DOHH2 (cell line): ENCODE data around the gene ATL2.
"Not testable (repeated sequence)": the region's sequence is repeated elsewhere in the genome, so short reads cannot be mapped to it uniquely, and the experiment has no call there.

Experiments used
- H3F3A ChIP-seq: fragments of 200-600 bp; sonication (generic), shearing (Covaris generic); 2 replicates; pipeline ENCODE4 v1.6.0; 2016; ENCODE audit warnings: antibody characterized with exemption, mild to moderate bottlenecking; ENCODE audit not compliant: control insufficient read depth, insufficient read depth
- H3K27ac ChIP-seq: fragments of 200-600 bp; sonication (generic); 2 replicates; pipeline ENCODE4 v1.5.1; 2014; ENCODE audit warnings: low read depth, mild to moderate bottlenecking, low read length, moderate library complexity
- H3K27me3 ChIP-seq: fragments of 200-600 bp; sonication (generic); 2 replicates; pipeline ENCODE4 v1.6.1; 2014; ENCODE audit warnings: mild to moderate bottlenecking, low read length, mixed read lengths; ENCODE audit not compliant: control insufficient read depth
- H3K36me3 ChIP-seq: fragments of 200-600 bp; sonication (generic); 2 replicates; pipeline ENCODE4 v1.6.1; 2014; ENCODE audit warnings: mild to moderate bottlenecking, low read length, moderate library complexity, mixed read lengths; ENCODE audit not compliant: control insufficient read depth
- H3K4me1 ChIP-seq: fragments of 200-600 bp; sonication (generic); 2 replicates; pipeline ENCODE4 v1.6.1; 2014; ENCODE audit warnings: mild to moderate bottlenecking, low read length, mixed read lengths; ENCODE audit not compliant: control insufficient read depth
- H3K4me2 ChIP-seq: fragments of 200-600 bp; sonication (generic); 2 replicates; pipeline ENCODE4 v1.6.0; 2014; ENCODE audit warnings: mild to moderate bottlenecking, low read length, moderate library complexity
- H3K4me3 ChIP-seq: fragments of 200-600 bp; sonication (generic); 2 replicates; pipeline ENCODE4 v1.5.1; 2014; ENCODE audit warnings: mild to moderate bottlenecking, low read length, mixed read lengths
- H3K79me2 ChIP-seq: fragments of 200-600 bp; sonication (generic); 2 replicates; pipeline ENCODE4 v1.6.1; 2014; ENCODE audit warnings: mild to moderate bottlenecking, low read length, mixed read lengths; ENCODE audit not compliant: control insufficient read depth
- H3K9me2 ChIP-seq: fragments of 200-600 bp; sonication (generic); replicated peaks from 2 replicates; pipeline ENCODE4 v1.6.1; 2014; ENCODE audit warnings: mild to moderate bottlenecking, low read length, mixed read lengths; ENCODE audit not compliant: control insufficient read depth
- H3K9me3 ChIP-seq: fragments of 200-600 bp; sonication (generic); 2 replicates; pipeline ENCODE4 v1.6.1; 2014; ENCODE audit warnings: antibody characterized with exemption, low read length, mixed read lengths; ENCODE audit not compliant: control insufficient read depth, insufficient read depth
- H4K20me1 ChIP-seq: fragments of 200-600 bp; sonication (generic); 2 replicates; pipeline ENCODE4 v1.6.0; 2014; ENCODE audit warnings: low read depth, mild to moderate bottlenecking, antibody characterized with exemption, low read length, moderate library complexity; ENCODE audit not compliant: control insufficient read depth, insufficient read depth
- EZH2phosphoT487 ChIP-seq: fragments of 200-600 bp; sonication (generic); IDR thresholded peaks from 2 replicates; pipeline ENCODE4 v1.6.1; 2017; ENCODE audit warnings: borderline replicate concordance, mild to moderate bottlenecking, antibody characterized with exemption, low read length, moderate library complexity, mixed read lengths
- TF ChIP-seq, protein P1 (sequence below): fragments of 200-600 bp; sonication (generic); IDR thresholded peaks from one replicate; pipeline ENCODE4 v1.5.1; 2014; ENCODE audit warnings: antibody characterized with exemption, mild to moderate bottlenecking, low read depth, low read length; ENCODE audit not compliant: poor library complexity, severe bottlenecking

ATL2 gene

GRCh38 chr2:38279201-38279600 lies 97.9 kb downstream of the ATL2 start:
- Histone ChIP-seq H3K79me2 (no peaks in the 10 kb centered on the region), H3K27me3 (0 out of 2 replicates have a peak, but pooled peaks cover 3% of the 10 kb centered on the region), H3K9me2 (no peaks in the 10 kb centered on the region), H3F3A (no peaks in the 10 kb centered on the region), H3K4me2 (no peak overlapping the region), H3K9me3 (no peaks in the 10 kb centered on the region), H3K36me3 (no peaks in the 10 kb centered on the region), H3K4me1 (peaks cover 19% of the 10 kb centered on the region), H3K27ac (no peak overlapping the region), H3K4me3 (no peak overlapping the region), H4K20me1 (no peaks in the 10 kb centered on the region)
- TF ChIP-seq EZH2phosphoT487: no peak
- TF ChIP-seq, protein P1, sequence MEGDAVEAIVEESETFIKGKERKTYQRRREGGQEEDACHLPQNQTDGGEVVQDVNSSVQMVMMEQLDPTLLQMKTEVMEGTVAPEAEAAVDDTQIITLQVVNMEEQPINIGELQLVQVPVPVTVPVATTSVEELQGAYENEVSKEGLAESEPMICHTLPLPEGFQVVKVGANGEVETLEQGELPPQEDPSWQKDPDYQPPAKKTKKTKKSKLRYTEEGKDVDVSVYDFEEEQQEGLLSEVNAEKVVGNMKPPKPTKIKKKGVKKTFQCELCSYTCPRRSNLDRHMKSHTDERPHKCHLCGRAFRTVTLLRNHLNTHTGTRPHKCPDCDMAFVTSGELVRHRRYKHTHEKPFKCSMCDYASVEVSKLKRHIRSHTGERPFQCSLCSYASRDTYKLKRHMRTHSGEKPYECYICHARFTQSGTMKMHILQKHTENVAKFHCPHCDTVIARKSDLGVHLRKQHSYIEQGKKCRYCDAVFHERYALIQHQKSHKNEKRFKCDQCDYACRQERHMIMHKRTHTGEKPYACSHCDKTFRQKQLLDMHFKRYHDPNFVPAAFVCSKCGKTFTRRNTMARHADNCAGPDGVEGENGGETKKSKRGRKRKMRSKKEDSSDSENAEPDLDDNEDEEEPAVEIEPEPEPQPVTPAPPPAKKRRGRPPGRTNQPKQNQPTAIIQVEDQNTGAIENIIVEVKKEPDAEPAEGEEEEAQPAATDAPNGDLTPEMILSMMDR: no peak

GRCh38 chr2:38278117-38278438 lies 99.0 kb downstream of the ATL2 start:
- H3K9me2 ChIP-seq, H3K36me3 ChIP-seq, H3K79me2 ChIP-seq, H3K27me3 ChIP-seq, H3K9me3 ChIP-seq, H3K4me3 ChIP-seq, H3K27ac ChIP-seq, H3F3A ChIP-seq, H4K20me1 ChIP-seq, H3K4me2 ChIP-seq: not testable (repeated sequence)
- peaks cover 19% of the 10 kb centered on the region for H3K4me1 ChIP-seq

DNA sequence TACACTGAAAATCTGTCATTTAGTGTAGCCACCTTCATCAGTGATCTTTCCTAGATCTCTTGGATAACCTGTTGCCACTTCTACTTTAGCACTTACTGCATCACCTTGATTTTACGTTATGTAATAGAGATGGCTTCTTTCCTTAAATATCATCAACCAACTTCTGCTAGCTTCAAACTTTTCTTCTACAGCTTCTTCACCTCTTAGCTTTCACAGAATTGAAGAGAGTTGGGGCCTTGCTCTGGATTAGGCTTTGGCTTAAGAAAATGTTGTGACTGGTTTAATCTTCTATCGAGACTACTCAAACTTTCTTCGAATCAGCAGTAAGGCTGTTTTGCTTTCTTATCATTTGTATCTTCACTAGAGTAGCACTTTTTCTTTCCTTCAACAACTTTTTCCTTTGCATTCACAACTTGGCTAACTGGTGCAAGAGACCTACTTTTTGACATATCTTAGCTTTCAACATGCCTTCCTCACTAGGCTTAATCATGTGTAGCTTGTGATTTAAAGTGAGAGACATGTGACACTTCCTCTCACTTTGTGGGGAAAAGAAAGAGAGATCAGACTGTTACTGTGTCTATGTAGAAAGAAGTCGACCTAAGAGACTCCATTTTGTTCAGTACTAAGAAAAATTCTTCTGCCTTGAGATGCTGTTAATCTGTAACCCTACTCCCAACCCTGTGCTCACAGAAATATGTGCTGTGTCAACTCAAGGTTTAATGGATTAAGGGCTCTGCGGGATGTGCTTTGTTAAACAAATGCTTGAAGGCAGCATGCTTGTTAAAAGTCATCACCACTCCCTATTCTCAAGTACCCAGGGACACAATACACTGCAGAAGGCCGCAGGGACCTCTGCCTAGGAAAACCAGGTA lies 99.6 kb downstream of the ATL2 start:
- no peak overlapping the region for H3K4me3 ChIP-seq
- H3K4me1 ChIP-seq: peaks cover 19% of the 10 kb centered on the region
- H3K27ac ChIP-seq: no peak overlapping the region
- no peak for TF ChIP-seq EZH2phosphoT487
- TF ChIP-seq, protein P1: no peak
- no peaks in the 10 kb centered on the region for H3K9me2 ChIP-seq
- H3K4me2 ChIP-seq: no peak overlapping the region
- H4K20me1 ChIP-seq: no peaks in the 10 kb centered on the region
- H3K36me3 ChIP-seq: no peaks in the 10 kb centered on the region
- H3K27me3 ChIP-seq: 0 out of 2 replicates have a peak, but pooled peaks cover 3% of the 10 kb centered on the region
- H3K9me3 ChIP-seq: no peaks in the 10 kb centered on the region
- H3K79me2 ChIP-seq: no peaks in the 10 kb centered on the region
- no peaks in the 10 kb centered on the region for H3F3A ChIP-seq
